GDM1 (cell line): ENCODE measurements around the gene TOM1L1.

Experiments
- DNase-seq: peaks from one replicate; lab custom pipeline; 2025; lab: John Stamatoyannopoulos, UW

The TOM1L1 gene

GRCh38 chr17:54898576-54898975 lies 2.1 kb upstream of the TOM1L1 start:
- no peak for DNase-seq

- no peak for DNase-seq
Measured at GRCh38 chr17:54899201-54899600, 1.5 kb upstream of the TOM1L1 start.

GRCh38 chr17:54899721-54900456 lies 763 bp upstream of the TOM1L1 start:
- DNase-seq: no peak

GRCh38 chr17:54901230-54901822 lies 674 bp downstream of the TOM1L1 start:
- DNase-seq: no peak

- no peak for DNase-seq
Measured at GRCh38 chr17:54902017-54902416, 1.4 kb downstream of the TOM1L1 start.

- no peak for DNase-seq
Measured at GRCh38 chr17:54902611-54903010, 2.0 kb downstream of the TOM1L1 start.

- DNase-seq: no peak
Measured at GRCh38 chr17:54903375-54903774, 2.7 kb downstream of the TOM1L1 start.

- DNase-seq: no peak
Measured at GRCh38 chr17:54906683-54907082, 6.0 kb downstream of the TOM1L1 start.

GRCh38 chr17:54907376-54907775 lies 6.7 kb downstream of the TOM1L1 start:
- no peak for DNase-seq

- no peak for DNase-seq
Measured at GRCh38 chr17:54909766-54910165, 9.1 kb downstream of the TOM1L1 start.

- no peak for DNase-seq
Measured at GRCh38 chr17:54916721-54917120, 16.1 kb downstream of the TOM1L1 start.

- DNase-seq: no peak
Measured at GRCh38 chr17:54919425-54919824, 18.8 kb downstream of the TOM1L1 start.

- no peak for DNase-seq
Measured at GRCh38 chr17:54920819-54921218, 20.2 kb downstream of the TOM1L1 start.

GRCh38 chr17:54924405-54924804 lies 23.8 kb downstream of the TOM1L1 start:
- no peak for DNase-seq

GRCh38 chr17:54927525-54927924 lies 26.9 kb downstream of the TOM1L1 start:
- DNase-seq: no peak

GRCh38 chr17:54932711-54933110 lies 32.1 kb downstream of the TOM1L1 start:
- no peak for DNase-seq

GRCh38 chr17:54933921-54934320 lies 33.3 kb downstream of the TOM1L1 start:
- DNase-seq: no peak

- DNase-seq: no peak
Measured at GRCh38 chr17:54935471-54935870, 34.8 kb downstream of the TOM1L1 start.

GRCh38 chr17:54937018-54937417 lies 36.4 kb downstream of the TOM1L1 start:
- DNase-seq: no peak

- DNase-seq: no peak
Measured at GRCh38 chr17:54937426-54937825, 36.8 kb downstream of the TOM1L1 start.

GRCh38 chr17:54941285-54941684 lies 40.6 kb downstream of the TOM1L1 start:
- DNase-seq: no peak

- no peak for DNase-seq
Measured at GRCh38 chr17:54944796-54945195, 44.1 kb downstream of the TOM1L1 start.

GRCh38 chr17:54945231-54945630 lies 44.6 kb downstream of the TOM1L1 start:
- DNase-seq: no peak

- DNase-seq: no peak
Measured at GRCh38 chr17:54945671-54946070, 45.0 kb downstream of the TOM1L1 start.
